Thoracic aorta (tissue), 2 donors: Measurements from ENCODE around the gene B4GALNT3. TPM values are rescaled to one million over a fixed set of nuclear protein-coding genes. Genes with fewer than 3 reads are reported as not detected.

Experiments
- ATAC-seq: fragments of 150-250 bp; one replicate; pipeline ENCODE4 v1.8.0; 2017; ENCODE audit warnings: low read depth; ENCODE audit not compliant: insufficient number of reproducible peaks, low FRiP score
- DNase-seq: peaks from one replicate; pipeline ENCODE4 v3.0.0-alpha.2; 2020; ENCODE audit warnings: low spot score
- H3K27ac ChIP-seq, 2 donors: fragments of 200-600 bp; sonication (generic); 1 replicate in 1 of 2; 2 replicates in 1 of 2; pipeline ENCODE4 v1.5.1; 2016; ENCODE audit warnings: mild to moderate bottlenecking in 2 of 2, moderate library complexity in 2 of 2
- H3K27me3 ChIP-seq: fragments of 200-600 bp; sonication (generic); replicated peaks from 2 replicates; pipeline ENCODE4 v1.6.0; 2016; ENCODE audit warnings: mild to moderate bottlenecking; ENCODE audit not compliant: insufficient read depth
- H3K36me3 ChIP-seq: fragments of 200-600 bp; sonication (generic); one replicate; pipeline ENCODE4 v1.5.1; 2016
- H3K4me1 ChIP-seq, 2 donors: fragments of 200-600 bp; sonication (generic); 1 replicate in 1 of 2; 2 replicates in 1 of 2; pipeline versions ENCODE4 v1.5.1 to v1.6.0; 2016; ENCODE audit warnings: low read depth in 2 of 2, mild to moderate bottlenecking in 1 of 2; ENCODE audit not compliant: control insufficient read depth in 1 of 2
- H3K4me3 ChIP-seq: fragments of 200-600 bp; sonication (generic); 2 replicates; pipeline ENCODE4 v1.5.1; 2016; ENCODE audit warnings: mild to moderate bottlenecking
- H3K9me3 ChIP-seq: fragments of 200-600 bp; sonication (generic); 2 replicates; pipeline ENCODE4 v1.5.1; 2016
- CTCF ChIP-seq: fragments of 200-600 bp; sonication (generic); IDR thresholded peaks from one replicate; pipeline ENCODE4 v1.5.1; 2019; ENCODE audit warnings: antibody characterized with exemption
- total RNA-seq, 2 donors: library from RNA; depleted of rRNA; stranded (reverse); fragments of >200 nt; gene quantifications; one replicate each; pipeline versions ENCODE4 v1.1.0 to v1.2.3, GENCODE V29; 2016

The B4GALNT3 gene
- total RNA-seq, 2 donors from 2014 or later = 16.8 to 22.3 TPM

GRCh38 chr12:454833-455232 is 4.9 kb upstream of the B4GALNT3 start:
- no peak for DNase-seq
- H3K36me3 ChIP-seq = no peaks in the 10 kb centered on the region
- no peak for ATAC-seq
- no peak overlapping the region for H3K27ac ChIP-seq
- H3K27me3 ChIP-seq = no peaks in the 10 kb centered on the region
- TF ChIP-seq CTCF = no peak
- H3K9me3 ChIP-seq = no peaks in the 10 kb centered on the region
- H3K4me1 ChIP-seq = peaks cover 4 to 7% of the 10 kb centered on the region in 2 donors
- H3K4me3 ChIP-seq = no peak overlapping the region

DNA sequence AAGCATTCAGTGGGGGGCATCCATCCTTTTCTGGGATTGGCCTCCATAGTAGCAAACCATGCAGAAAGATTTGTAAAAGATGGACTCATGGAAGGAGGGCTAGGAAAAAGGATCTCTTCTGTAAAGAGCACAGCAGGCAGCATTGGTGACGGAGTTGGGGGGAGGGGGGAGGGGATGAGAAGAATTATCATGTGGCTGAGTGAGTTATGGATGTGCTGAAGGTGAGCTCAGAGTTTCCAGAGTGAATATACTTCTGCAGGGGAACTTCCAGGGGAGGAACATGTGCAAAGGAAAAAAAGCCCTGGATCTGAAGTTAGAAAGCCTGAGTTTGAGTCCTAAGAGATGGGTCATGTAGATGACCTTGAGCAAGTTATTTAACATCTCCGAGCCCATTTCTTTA is 3.9 kb upstream of the B4GALNT3 start:
- Histone ChIP-seq H3K9me3 (no peaks in the 10 kb centered on the region), H3K36me3 (no peaks in the 10 kb centered on the region), H3K4me1 (peaks cover 4 to 7% of the 10 kb centered on the region in 2 donors), H3K4me3 (no peak overlapping the region), H3K27me3 (no peaks in the 10 kb centered on the region), H3K27ac (no peak overlapping the region)
- ATAC-seq (no peak), DNase-seq (no peak)
- TF ChIP-seq CTCF = no peak

DNA sequence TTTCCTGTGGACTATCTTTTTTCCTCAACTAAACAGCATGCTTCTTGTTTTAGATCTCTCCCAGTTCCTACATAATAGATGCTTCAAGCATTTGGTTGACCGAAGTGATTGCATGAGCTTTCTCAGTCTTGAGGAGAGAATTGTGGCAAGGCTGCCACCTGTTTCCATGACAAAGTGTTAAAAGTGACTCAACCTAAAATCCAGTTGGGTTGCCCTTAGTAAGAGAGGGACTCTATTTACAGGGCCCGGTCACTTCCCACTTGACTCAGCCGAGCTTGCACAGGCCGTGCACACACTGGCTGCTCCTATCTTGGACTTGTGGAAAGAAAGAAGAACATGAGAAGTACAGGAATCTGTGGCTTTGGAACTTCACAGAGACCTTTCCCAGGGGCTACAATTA is 2.1 kb upstream of the B4GALNT3 start:
- no peaks in the 10 kb centered on the region for H3K36me3 ChIP-seq
- no peaks in the 10 kb centered on the region for H3K27me3 ChIP-seq
- no peak for TF ChIP-seq CTCF
- H3K9me3 ChIP-seq = no peaks in the 10 kb centered on the region
- no peak for DNase-seq
- no peak overlapping the region for H3K4me3 ChIP-seq
- H3K27ac ChIP-seq = no peak overlapping the region
- no peak for ATAC-seq
- H3K4me1 ChIP-seq = peaks cover 4 to 24% of the 10 kb centered on the region in 2 donors

DNA sequence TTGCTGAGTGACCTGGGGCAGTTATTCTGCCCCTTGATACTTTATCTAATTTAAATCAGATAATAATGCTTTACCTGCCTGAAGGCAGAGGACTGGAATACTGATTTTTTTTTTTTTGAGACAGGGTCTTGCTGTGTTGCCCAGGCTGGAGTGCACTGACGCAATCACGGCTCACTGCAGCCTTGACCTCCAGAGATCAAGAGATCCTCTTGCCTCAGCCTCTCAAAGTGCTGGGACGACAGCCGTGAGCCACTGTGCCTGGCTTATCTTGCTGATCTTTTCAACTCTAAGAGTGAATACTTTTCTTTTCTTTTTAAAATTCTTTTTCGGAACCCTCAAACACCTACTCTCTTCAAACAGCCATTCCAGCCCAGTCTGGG is 699 bp upstream of the B4GALNT3 start:
- no peak for DNase-seq
- Histone ChIP-seq H3K9me3 (no peaks in the 10 kb centered on the region), H3K27me3 (no peaks in the 10 kb centered on the region), H3K4me3 (peak overlapping the region; percentile 74), H3K4me1 (peaks cover 4 to 37% of the 10 kb centered on the region in 2 donors), H3K36me3 (no peaks in the 10 kb centered on the region), H3K27ac (peak overlapping the region; percentile 71 to 73)
- TF ChIP-seq CTCF = no peak
- no peak for ATAC-seq

DNA sequence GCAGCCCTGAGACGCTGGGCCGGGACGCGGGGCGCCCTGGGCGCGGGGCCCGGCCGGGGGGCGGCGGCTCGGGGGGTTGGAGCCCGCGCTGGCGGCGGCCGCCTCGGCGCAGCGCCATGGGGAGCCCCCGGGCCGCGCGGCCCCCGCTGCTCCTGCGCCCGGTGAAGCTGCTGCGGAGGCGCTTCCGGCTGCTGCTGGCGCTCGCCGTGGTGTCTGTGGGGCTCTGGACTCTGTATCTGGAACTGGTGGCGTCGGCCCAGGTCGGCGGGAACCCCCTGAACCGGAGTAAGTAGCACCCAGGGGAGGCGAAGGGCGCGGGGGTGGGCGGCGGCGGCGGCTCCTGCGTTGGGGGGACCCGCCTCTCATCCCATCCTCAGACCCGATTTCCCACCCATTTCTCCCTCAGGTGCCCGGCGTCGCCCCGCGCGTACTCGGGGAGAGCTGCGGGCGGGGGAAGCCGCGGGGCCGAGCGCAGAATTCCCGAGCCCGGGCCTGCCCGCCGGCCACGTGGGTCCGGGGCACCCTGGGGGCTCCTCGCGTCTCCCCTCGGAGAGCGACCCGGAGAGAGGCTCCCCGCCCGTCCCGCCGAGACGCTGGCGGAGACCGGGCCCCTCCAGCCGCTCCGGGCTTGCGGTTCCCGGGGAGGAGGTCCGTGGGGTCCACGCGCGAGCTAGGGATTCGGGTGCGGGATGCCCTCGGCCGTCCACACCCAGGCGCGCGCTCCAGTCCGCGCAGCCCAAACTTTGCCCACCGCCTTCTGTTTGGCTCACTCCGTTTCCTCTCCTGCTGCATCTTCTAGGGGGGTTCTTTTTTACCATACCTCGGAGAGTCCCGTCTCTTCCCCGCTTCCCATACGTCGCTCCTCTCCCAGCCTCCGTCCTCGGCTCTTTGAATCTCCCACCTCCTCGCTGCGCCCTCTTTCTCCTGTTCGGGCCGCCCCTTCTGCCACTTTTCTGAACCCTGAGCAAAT is 807 bp downstream of the B4GALNT3 start:
- no peaks in the 10 kb centered on the region for H3K36me3 ChIP-seq
- H3K9me3 ChIP-seq = no peaks in the 10 kb centered on the region
- ATAC-seq (no peak), DNase-seq (no peak)
- H3K27me3 ChIP-seq = no peaks in the 10 kb centered on the region
- H3K4me3 ChIP-seq = peak overlapping the region; percentile 74
- H3K4me1 ChIP-seq = peaks cover 11 to 52% of the 10 kb centered on the region in 2 donors
- no peak for TF ChIP-seq CTCF
- H3K27ac ChIP-seq = peak overlapping the region; percentile 72 to 86
